CD4-positive, alpha-beta T cell treated with Interleukin-1 beta for 1 hour (primary cell): ENCODE data around the gene DLX1.
"Not testable (repeated sequence)": the region's sequence is repeated elsewhere in the genome, so short reads cannot be mapped to it uniquely, and the experiment has no call there.

ENCODE experiments used
- DNase-seq, 2 donors: peaks; one replicate each; pipeline ENCODE4 v3.0.0-alpha.2; 2020 to 2022

Gene DLX1

GRCh38 chr2:172099472-172100079 lies 14.3 kb downstream of the DLX1 start:
- DNase-seq, result no peak

GRCh38 chr2:172100080-172100934 lies 15.0 kb downstream of the DLX1 start:
- DNase-seq, result no peak

- DNase-seq, result no peak
Measured at GRCh38 chr2:172100935-172101820, 15.9 kb downstream of the DLX1 start.

- DNase-seq, result peak in 1 of 2 donors; percentile 38
Measured at GRCh38 chr2:172101821-172102390, 16.6 kb downstream of the DLX1 start.

GRCh38 chr2:172102391-172103359 lies 17.4 kb downstream of the DLX1 start, which contains the start of gene DLX2:
Gene DLX2, minus strand, starts transcription at chr2:172102900. Its CDS starts 362 bp downstream, at chr2:172102538.
- peak; percentile 79 to 83 for DNase-seq

- DNase-seq, result peak; percentile 67 to 71
Measured at GRCh38 chr2:172103471-172104272, 18.4 kb downstream of the DLX1 start.

GRCh38 chr2:172105471-172106107 lies 20.3 kb downstream of the DLX1 start:
- no peak for DNase-seq

DNA sequence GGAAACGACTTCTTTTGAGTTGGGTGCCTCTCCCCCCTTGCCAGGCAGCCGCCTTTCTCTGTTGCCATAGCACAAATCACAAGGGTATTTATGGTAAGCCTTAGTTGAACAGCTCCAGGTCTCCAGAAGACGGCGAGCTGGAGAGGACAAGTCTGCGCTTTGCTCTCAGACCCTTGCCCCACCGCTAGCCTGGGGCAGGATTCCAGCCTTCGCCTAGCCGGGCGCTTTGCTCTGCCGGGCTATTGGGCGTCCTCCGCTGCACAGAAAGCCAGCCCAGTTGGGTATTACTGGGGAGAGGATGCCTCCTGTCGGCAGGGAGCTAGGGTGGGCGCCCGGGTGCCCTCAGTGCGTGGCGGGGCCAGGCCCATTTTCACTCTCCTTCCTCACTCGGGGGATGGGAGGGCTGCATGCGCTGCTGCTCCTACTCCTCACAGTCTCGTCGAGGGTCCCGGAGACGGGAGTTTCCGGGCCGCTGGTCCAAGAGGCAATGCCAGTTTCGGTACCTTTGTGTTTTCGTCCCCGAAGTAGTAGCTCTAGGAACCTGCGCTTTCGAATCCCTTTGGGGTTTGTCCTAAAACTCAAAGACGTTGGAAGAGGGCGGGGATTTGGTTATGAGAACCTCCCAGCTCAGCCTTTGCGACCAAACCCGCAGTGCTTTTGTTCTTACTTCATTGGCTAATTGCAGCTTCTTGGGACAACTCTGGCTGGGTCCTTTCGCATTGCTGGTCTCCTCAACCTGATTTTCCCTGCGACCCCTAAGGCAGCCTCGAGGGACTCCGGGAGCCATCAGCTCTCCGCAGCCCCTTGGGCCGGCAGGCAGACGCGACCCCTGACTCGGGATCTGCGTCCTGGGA lies 21.0 kb downstream of the DLX1 start:
- DNase-seq, result peak in 1 of 2 donors; percentile 42

DNA sequence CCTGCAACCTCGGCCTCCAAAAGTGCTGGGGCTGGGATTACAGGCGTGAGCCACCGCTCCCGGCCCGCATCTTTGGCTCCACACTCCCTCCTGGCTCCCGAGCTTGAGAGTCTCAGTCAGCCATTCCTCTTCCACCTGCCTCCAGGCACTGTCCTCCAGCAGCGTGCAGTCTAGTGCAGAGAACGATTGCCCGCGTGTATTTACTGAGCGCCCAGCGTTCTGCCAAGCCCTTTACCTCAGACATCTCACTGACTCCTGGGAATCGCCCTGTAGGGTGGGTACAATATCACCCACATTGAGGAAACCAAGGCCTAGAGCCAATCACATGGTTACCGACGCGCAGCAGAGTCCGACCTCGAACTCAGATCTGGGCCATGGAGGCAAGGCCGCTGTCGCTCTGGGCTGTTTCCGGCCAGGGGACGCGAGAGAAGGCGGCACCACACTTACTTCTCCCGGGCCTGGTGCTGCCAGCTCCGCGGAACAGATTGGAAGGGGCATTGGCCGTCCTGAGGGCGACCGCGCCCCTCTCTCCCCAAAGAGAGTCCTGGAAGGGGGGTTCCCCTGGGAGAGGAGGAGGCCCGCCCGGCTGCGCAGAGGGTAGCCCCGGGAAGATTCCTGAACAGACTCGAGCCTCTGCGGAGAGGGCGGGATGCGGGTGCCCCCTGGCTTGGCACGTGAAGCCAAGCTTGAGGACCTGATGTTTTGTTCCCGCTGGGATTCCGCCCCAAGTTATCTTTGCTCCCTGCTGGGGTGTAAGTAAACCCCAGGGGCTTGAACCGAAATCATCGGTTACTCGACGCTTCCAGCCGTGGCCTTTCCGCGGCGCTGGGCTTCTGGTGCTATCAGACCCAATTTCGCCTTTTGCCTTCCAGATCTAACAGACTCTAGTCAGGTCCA lies 22.6 kb downstream of the DLX1 start:
- DNase-seq, result no peak

DNA sequence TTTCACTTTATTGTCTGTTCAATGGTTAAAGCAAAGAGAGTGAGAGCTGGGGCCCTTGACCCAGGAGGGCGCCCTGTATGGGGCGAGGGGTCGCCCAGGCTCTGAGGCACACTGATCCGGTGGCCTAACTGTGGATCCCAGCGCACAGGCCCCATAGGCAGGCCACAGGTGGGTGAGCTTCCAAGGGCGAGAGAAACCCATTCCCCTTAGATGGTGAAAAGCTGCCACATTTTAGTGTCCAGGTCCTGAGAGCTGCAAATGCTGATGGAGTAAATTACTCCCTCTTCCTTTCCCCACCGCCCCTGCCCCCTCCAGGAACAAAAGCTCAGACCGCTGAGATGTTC lies 23.3 kb downstream of the DLX1 start:
- no peak for DNase-seq

DNA sequence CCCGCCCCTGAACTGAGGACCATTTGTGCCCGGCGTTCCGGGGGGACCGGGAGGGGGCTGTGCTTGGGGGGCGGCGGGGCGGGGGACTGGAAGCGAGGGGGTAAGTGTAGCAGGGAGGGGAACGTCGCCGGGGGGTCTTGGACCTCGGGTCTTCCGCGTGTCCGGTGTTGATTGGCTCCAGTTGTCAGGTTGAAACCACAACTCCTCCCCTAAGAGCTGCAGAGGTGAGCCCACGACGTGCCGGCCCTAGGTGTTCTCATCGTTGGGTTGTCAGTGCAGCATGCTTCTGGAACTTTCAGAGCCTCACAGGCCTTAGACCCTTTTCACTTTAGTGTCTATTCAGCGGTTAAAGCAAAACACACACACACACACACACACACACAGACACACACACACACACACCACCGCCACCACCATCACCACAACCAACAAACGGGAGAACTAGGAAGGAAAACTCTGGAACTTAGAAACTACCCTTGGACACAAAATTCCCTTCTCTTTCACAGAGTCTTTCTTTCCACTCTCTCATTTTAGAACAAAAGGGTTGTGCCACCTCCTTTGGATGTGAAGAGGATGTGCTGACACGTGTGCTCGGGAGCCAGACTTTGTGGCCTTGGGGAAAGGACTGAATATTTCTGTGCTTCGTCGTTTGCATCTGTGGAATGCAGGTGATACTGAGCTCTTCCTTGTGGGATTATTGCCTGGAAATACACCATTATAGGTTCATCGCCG lies 24.1 kb downstream of the DLX1 start:
- DNase-seq, result no peak

- no peak for DNase-seq
Measured at GRCh38 chr2:172109988-172110811, 24.9 kb downstream of the DLX1 start.

GRCh38 chr2:172113617-172114016 lies 28.3 kb downstream of the DLX1 start:
- DNase-seq, result no peak

DNA sequence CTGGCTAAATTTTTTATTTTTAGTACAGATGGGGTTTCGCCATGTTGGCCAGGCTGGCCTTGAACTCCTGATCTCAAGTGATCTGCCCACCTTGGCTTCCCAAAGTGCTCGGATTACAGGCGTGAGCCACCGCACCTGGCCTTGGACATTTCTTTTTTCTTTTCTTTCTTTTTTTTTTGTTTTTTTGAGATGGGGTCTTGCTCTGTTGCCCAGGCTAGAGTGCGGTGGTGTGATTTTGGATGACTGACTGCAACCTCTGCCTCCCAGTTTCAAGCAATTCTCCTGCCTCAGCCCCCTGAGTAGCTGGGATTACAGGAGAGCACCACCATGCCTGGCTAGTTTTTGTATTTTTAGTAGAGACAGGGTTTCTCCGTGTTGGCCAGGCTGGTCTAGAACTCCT lies 28.9 kb downstream of the DLX1 start:
- DNase-seq, result not testable (repeated sequence)

- DNase-seq, result no peak
Measured at GRCh38 chr2:172114579-172114978, 29.3 kb downstream of the DLX1 start.

- no peak for DNase-seq
Measured at GRCh38 chr2:172116107-172116506, 30.8 kb downstream of the DLX1 start.

- DNase-seq, result no peak
Measured at GRCh38 chr2:172119089-172119488, 33.8 kb downstream of the DLX1 start.
